Activated CD8-positive, alpha-beta T cell treated with anti-CD3 and anti-CD28 coated beads for 36 hours (primary cell): ENCODE data around the gene PLD4. TPM values are rescaled to one million over a fixed set of nuclear protein-coding genes. Genes with fewer than 3 reads are reported as not detected.

Experiments used
- ATAC-seq: fragments of 200-7000 bp; cut with Tn5 transposase; one replicate; pipeline ENCODE4 v1.10.0; 2021; ENCODE audit warnings: mild to moderate bottlenecking, moderate library complexity
- CTCF ChIA-PET: fragments of 350-600 bp; sonication (Branson Sonifier 250); formaldehyde crosslinking; loops from one replicate; lab custom pipeline; 2021; ENCODE audit warnings: antibody characterized with exemption; lab: Charles Lee
- POLR2A ChIA-PET: fragments of 350-600 bp; sonication (Branson Sonifier 250); formaldehyde crosslinking; loops from one replicate; lab custom pipeline; 2021; ENCODE audit warnings: antibody characterized with exemption; lab: Charles Lee
- DNase-seq: peaks from one replicate; pipeline ENCODE4 v3.0.0-alpha.2; 2020
- H3K27ac Mint-ChIP-seq: one replicate; pipeline ENCODE4 v1.8.0; 2021; ENCODE audit warnings: mild to moderate bottlenecking, mixed read lengths
- H3K27me3 Mint-ChIP-seq: one replicate; pipeline ENCODE4 v1.8.0; 2021; ENCODE audit warnings: mixed read lengths
- H3K36me3 Mint-ChIP-seq: one replicate; pipeline ENCODE4 v1.8.0; 2021; ENCODE audit warnings: low read depth, mixed read lengths
- H3K4me1 Mint-ChIP-seq: one replicate; pipeline ENCODE4 v1.8.0; 2021; ENCODE audit warnings: low read depth, mixed read lengths
- H3K4me3 Mint-ChIP-seq: one replicate; pipeline ENCODE4 v1.8.0; 2021; ENCODE audit warnings: mild to moderate bottlenecking, moderate library complexity, mixed read lengths
- H3K9me3 Mint-ChIP-seq: one replicate; pipeline ENCODE4 v1.8.0; 2021; ENCODE audit warnings: mixed read lengths
- CTCF ChIP-seq: fragments of 200-600 bp; IDR thresholded peaks from one replicate; pipeline ENCODE4 v1.8.0; 2022; ENCODE audit warnings: antibody characterized with exemption, mild to moderate bottlenecking
- intact Hi-C: fragments of 100-400 bp; cut with micrococcal nuclease; formaldehyde crosslinking; loops from one replicate; pipeline ENCODE4 v1.10.0; 2022
- total RNA-seq, 2 experiments: library from RNA; stranded (reverse); gene quantifications; one replicate each; pipeline ENCODE4 v1.2.3, GENCODE V29; 2021

PLD4 gene
- total RNA-seq, 2 experiments from 2014 or later = not detected

DNA sequence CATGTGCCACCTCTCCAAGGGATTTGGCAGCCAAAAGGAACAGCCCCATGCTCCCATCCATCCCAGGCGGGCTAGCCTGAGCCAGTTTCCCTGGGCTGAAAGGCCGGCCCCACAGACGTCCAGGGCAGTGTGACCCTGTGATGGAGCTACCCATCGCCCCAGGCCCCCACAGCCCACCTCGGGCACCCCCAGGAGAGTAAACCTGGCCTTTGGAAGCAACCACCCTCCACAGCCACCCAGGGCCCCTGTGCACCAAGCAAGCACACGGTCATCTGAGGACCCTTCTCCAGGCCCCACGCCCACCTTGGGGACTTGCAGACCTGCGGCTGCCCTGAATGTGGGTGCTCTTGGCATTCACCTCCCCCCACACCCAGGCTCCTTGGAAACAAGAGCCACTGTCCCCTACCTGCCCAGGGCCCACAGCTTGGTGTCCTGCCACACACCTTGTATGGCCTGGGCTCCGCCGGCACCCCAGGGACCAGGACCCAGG, 45.1 kb downstream of the PLD4 start:
- ATAC-seq (no peak), DNase-seq (no peak)
- no peak for TF ChIP-seq CTCF
- intact Hi-C loops = no loop called here
- Mint-ChIP-seq H3K4me1 (no peaks in the 10 kb centered on the region), H3K27me3 (peaks cover 11% of the 10 kb centered on the region), H3K9me3 (no peaks in the 10 kb centered on the region), H3K4me3 (no peak overlapping the region), H3K36me3 (no peaks in the 10 kb centered on the region), H3K27ac (no peak overlapping the region)
- ChIA-PET POLR2A (interaction anchor here (0.6 kb wide), 1 partner anchor 50 kb away, joined by 3 read pairs; no protein-coding TSS in a partner anchor), CTCF (interaction anchor here (1.9 kb wide), 1 partner anchor 77 kb away, joined by 5 read pairs; no protein-coding TSS in a partner anchor)

DNA sequence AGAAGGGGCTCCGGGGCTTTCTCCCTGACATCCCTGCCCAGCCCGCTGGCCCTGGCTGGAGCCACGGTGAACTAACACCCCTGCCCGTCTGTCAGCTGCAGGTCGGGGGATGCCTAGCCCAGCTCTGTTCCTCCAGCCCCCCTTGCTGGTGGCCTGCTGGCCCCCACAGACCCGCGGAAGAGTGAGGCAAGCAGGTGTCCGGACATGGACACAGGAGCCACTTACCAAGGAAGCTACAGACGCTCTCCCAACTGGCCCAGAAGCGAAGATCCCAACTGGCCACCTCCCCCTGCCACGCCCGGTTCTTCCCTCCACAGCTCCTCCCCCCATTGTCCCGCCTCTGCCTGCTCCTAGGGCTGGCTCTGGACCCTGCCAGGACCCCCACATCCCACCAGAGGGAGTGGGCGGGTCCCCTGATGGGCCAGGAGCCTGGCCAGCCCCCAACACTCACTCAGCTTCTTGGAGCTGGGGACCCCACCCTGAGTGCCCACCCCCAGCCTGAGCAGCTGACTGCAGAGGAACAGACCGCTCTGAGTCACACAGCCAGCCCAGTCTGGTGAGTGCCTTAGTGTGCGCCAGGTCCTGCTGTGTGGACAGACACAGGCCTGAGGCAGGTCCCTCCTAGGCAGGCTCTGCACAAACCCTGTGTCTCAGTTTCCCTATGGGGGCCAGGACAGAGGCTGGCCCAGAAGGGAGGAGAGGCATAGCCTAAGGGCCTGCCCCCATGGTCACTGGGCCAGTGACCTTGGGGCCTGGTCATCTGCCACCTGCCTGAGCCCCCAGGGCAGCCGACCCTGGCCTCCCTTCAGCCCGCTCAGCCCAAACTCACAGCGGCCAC, 45.8 kb downstream of the PLD4 start:
- CTCF ChIA-PET = interaction anchor here (1.9 kb wide), 1 partner anchor 76 kb away, joined by 5 read pairs; no protein-coding TSS in a partner anchor
- POLR2A ChIA-PET = no interaction called here
- ATAC-seq = no peak

GRCh38 chr14:104971447-104972240, 47.0 kb downstream of the PLD4 start:
- H3K36me3 Mint-ChIP-seq = no peaks in the 10 kb centered on the region
- TF ChIP-seq CTCF = no peak
- no peak overlapping the region for H3K4me3 Mint-ChIP-seq
- peaks cover 17% of the 10 kb centered on the region for H3K27me3 Mint-ChIP-seq
- peaks cover 5% of the 10 kb centered on the region for H3K4me1 Mint-ChIP-seq
- no peak overlapping the region for H3K27ac Mint-ChIP-seq
- ChIA-PET POLR2A (interaction anchor here (0.8 kb wide), 1 partner anchor 13 kb away, joined by 4 read pairs; no protein-coding TSS in a partner anchor), CTCF (no interaction called here)
- H3K9me3 Mint-ChIP-seq = no peaks in the 10 kb centered on the region
- DNase-seq (no peak), ATAC-seq (no peak)
- intact Hi-C loops = no loop called here

More for the DNA sequence above, 45.8 kb downstream of the PLD4 start:
- Mint-ChIP-seq H3K4me3 (no peak overlapping the region), H3K36me3 (no peaks in the 10 kb centered on the region), H3K27me3 (peaks cover 11% of the 10 kb centered on the region), H3K9me3 (no peaks in the 10 kb centered on the region), H3K4me1 (no peaks in the 10 kb centered on the region), H3K27ac (no peak overlapping the region)
- DNase-seq = no peak
- intact Hi-C loops = no loop called here
- no peak for TF ChIP-seq CTCF

DNA sequence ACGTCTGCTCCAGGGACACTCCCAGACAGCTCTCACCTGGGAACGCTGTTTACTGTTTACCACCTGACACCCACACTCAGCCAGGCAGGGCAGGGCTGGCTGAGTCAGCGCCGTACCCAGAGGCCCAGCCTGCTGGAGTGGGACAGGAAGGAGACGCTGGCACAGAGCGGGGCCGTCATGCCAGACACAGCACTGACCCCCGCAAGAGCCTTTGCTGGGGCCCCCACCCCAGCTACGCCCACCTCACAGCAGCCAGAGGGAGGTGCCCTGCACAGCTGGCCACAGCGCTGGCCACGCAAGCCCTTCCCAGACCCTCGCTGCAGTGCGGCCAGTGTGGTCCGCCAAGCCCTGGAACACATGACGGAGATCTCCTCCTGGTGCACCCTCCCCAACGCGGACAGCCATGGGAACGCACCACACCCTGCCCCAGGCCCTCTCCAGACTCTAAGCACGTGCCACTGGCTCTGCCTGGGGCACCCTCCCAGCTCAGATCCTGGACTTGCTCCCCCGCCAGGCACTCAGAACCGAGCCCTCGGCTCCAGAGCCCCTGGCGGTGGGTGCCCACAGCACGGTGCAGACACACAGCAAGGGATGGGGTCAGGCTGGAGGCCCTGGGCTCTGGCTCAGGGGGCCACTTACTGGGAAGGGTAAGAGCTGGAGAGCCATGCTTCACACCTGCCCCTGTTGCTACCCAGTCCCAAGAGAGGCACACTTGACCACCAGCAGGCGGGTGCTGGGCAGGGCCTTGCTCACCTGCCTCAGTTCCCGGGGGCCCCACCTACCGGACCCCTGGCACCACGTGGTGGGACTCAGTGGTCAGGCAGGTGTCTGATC, 47.8 kb downstream of the PLD4 start:
- POLR2A ChIA-PET = interaction anchor here (0.8 to 1.4 kb wide), 2 partner anchors 12 to 73 kb away, joined by 4 read pairs; no protein-coding TSS in a partner anchor
- peaks cover 23% of the 10 kb centered on the region for H3K27me3 Mint-ChIP-seq
- H3K4me1 Mint-ChIP-seq = peaks cover 8% of the 10 kb centered on the region
- no peak for TF ChIP-seq CTCF
- no peak for ATAC-seq
- H3K4me3 Mint-ChIP-seq = no peak overlapping the region
- H3K27ac Mint-ChIP-seq = no peak overlapping the region
- no peak for DNase-seq
- H3K9me3 Mint-ChIP-seq = no peaks in the 10 kb centered on the region
- H3K36me3 Mint-ChIP-seq = no peaks in the 10 kb centered on the region
- intact Hi-C loops = no loop called here
- CTCF ChIA-PET = interaction anchor here (1.1 to 4.7 kb wide), 3 partner anchors 15 to 81 kb away, joined by 3 to 87 read pairs (median 3); no protein-coding TSS in a partner anchor
